Right lobe of liver (tissue), 4 donors: ENCODE data around the gene TAS2R41.

ENCODE experiments used
- POLR2A ChIP-seq: fragments of 450-650 bp; IDR thresholded peaks from one replicate; pipeline ENCODE4 v1.6.1; 2017; ENCODE audit warnings: antibody characterized with exemption, mild to moderate bottlenecking
- TF ChIP-seq, protein P1 (sequence below), 4 donors: fragments of 200-600 bp in 3 of 4; fragments of 450-650 bp in 1 of 4; IDR thresholded peaks; one replicate each; pipeline versions ENCODE4 v1.5.1 to v1.8.0; 2016 to 2022; ENCODE audit warnings: antibody characterized with exemption in 4 of 4, mild to moderate bottlenecking in 2 of 4
- donor health status: DM: no; HTN: no; CAD: no.
- donor health status: DM: no; HTN: no; CAD: no.
- donor health status: DM: no; HTN: yes; CAD: no.

DNA sequence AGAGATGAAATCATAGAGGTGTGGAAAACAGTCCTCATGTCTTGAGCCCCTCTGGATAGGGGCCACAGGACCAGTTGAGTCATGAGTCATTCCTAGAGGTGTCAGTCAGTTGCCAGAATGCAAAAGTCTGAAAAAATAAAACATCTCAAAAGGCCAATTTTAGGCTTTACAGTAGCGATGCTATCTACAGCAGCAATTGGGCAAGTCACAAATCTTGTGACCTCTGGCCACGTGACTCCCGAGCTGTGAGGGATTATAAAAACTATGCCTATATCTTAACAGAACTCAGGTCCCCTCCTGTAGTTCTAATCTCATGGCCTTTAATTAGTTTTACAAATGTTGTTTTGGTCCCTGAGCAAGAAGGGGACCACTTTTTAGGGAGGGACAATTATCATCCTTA lies 15.6 kb upstream of the TAS2R41 start:
- TF ChIP-seq POLR2A, result no peak
- TF ChIP-seq, protein P1, sequence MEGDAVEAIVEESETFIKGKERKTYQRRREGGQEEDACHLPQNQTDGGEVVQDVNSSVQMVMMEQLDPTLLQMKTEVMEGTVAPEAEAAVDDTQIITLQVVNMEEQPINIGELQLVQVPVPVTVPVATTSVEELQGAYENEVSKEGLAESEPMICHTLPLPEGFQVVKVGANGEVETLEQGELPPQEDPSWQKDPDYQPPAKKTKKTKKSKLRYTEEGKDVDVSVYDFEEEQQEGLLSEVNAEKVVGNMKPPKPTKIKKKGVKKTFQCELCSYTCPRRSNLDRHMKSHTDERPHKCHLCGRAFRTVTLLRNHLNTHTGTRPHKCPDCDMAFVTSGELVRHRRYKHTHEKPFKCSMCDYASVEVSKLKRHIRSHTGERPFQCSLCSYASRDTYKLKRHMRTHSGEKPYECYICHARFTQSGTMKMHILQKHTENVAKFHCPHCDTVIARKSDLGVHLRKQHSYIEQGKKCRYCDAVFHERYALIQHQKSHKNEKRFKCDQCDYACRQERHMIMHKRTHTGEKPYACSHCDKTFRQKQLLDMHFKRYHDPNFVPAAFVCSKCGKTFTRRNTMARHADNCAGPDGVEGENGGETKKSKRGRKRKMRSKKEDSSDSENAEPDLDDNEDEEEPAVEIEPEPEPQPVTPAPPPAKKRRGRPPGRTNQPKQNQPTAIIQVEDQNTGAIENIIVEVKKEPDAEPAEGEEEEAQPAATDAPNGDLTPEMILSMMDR (IDR thresholded peaks at IDR 0.05), result no peak
